ENCODE data around the gene HPCAL1. TPM values are rescaled to one million over a fixed set of nuclear protein-coding genes. Genes with fewer than 3 reads are reported as not detected.

HPCAL1 gene
- total and polyA plus RNA-seq, 2 of the 8 experiments (the other 6 are each of a cell fraction or from before 2014, with no cell fraction given) = 5.8 to 8.6 TPM

GRCh38 chr2:10424051-10424450, 121.3 kb downstream of the HPCAL1 start:
- ChIA-PET CTCF (ENCODE audit: partially characterized antibody) (interaction anchor here (1.1 to 2.2 kb wide), 6 partner anchors 9 to 282 kb away, joined by 4 to 13 read pairs (median 6); no protein-coding TSS in a partner anchor), POLR2A (ENCODE audit: partially characterized antibody) (interaction anchor here (1.4 kb wide), 1 partner anchor 23 kb away, joined by 3 read pairs; no protein-coding TSS in a partner anchor)
- Histone ChIP-seq H3K79me2 (ENCODE audit: control insufficient read depth in 1 of 2, insufficient read depth in 2 of 2, low read length in 2 of 2) (no peaks in the 10 kb centered on the region), H3K9ac (replicated peaks in 1 of 4; ENCODE audit: extremely low read depth in 1 of 4, low read depth in 3 of 4, low read length in 3 of 4) (no peak overlapping the region), H2AK5ac (ENCODE audit: low read depth, low read length) (no peak overlapping the region), H3K23ac (ENCODE audit: insufficient read length) (no peak overlapping the region), H3K4me2 (ENCODE audit: insufficient read depth in 1 of 2, low read depth in 2 of 2, low read length in 2 of 2) (no peak overlapping the region), H3K27me3 (replicated peaks in 1 of 4; ENCODE audit: control insufficient read depth in 3 of 4, extremely low read depth in 1 of 4, insufficient read depth in 3 of 4, low read length in 3 of 4) (no peaks in the 10 kb centered on the region), H3K56ac (replicated peaks; ENCODE audit: insufficient read length, low read depth, low read length) (no peak overlapping the region), H4K91ac (replicated peaks; ENCODE audit: insufficient read length, low read length) (no peak overlapping the region), H3K4ac (replicated peaks; ENCODE audit: insufficient read length, low read depth, low read length) (no peak overlapping the region), H3K4me1 (replicated peaks in 1 of 4; ENCODE audit: control insufficient read depth in 3 of 4, insufficient read depth in 4 of 4, low read length in 3 of 4) (no peaks in the 10 kb centered on the region), H3K9me3 (ENCODE audit: insufficient read depth in 2 of 2, low read depth in 1 of 2, low read length in 1 of 2) (no peaks in the 10 kb centered on the region), H2BK120ac (replicated peaks; ENCODE audit: low read depth, low read length) (no peak overlapping the region), H2BK15ac (ENCODE audit: low read length) (no peak overlapping the region), H3K79me1 (ENCODE audit: low read depth, low read length) (no peaks in the 10 kb centered on the region), H4K20me1 (replicated peaks in 1 of 2; ENCODE audit: control insufficient read depth in 1 of 2, insufficient read depth in 2 of 2, low read length in 2 of 2) (peaks cover 0 to 2% of the 10 kb centered on the region in 2 experiments), H3K4me3 (ENCODE audit: extremely low read depth in 1 of 4, insufficient read depth in 2 of 4, low read depth in 3 of 4, low read length in 4 of 4) (no peak overlapping the region), H3K14ac (ENCODE audit: insufficient read length) (no peak overlapping the region), H2BK5ac (ENCODE audit: low read depth, low read length) (no peak overlapping the region), H3K27ac (ENCODE audit: low read depth, low read length) (no peak overlapping the region), H4K8ac (ENCODE audit: extremely low read depth, insufficient read depth, low read length) (no peak overlapping the region; the same call in 1 of the 2 replicates), H2BK12ac (ENCODE audit: low read depth, low read length) (no peak overlapping the region), H4K5ac (ENCODE audit: insufficient read length, low read depth, low read length) (no peak overlapping the region), H3K18ac (ENCODE audit: extremely low read depth, low read length) (no peak overlapping the region), H2AFZ (ENCODE audit: low read length) (no peak overlapping the region), H2BK20ac (ENCODE audit: low read length) (no peak overlapping the region), H3K36me3 (ENCODE audit: control insufficient read depth in 2 of 4, insufficient read depth in 4 of 4, low read length in 3 of 4) (no peaks in the 10 kb centered on the region), H3K23me2 (ENCODE audit: low read depth, low read length) (no peaks in the 10 kb centered on the region)
- no peak for FAIRE-seq
- WGBS, 2 experiments (ENCODE audit: extremely low coverage in 1 of 2, insufficient coverage in 1 of 2, insufficient read length in 1 of 2, insufficient replicate concordance in 2 of 2, low coverage in 1 of 2, low lambda C conversion rate in 2 of 2, missing lambda C conversion rate in 1 of 2) = 89% methylated on average over 11 of the region's 11 CpGs; no CpG with 5 or more reads in 1 of the 2 experiments
- TF ChIP-seq CBX5 (IDR thresholded peaks at IDR 0.05; ENCODE audit: low read depth, low read length) (no peak), TEAD4 (IDR thresholded peaks at IDR 0.05; ENCODE audit: low read depth, low read length) (0 out of 2 replicates have a peak, but pooled peaks have one; percentile 12)
- no peak for DNase-seq (ENCODE audit: low read depth in 1 of 2, low spot score in 2 of 2)
